ENCODE results near the gene ANKRD39.

The ANKRD39 gene

DNA sequence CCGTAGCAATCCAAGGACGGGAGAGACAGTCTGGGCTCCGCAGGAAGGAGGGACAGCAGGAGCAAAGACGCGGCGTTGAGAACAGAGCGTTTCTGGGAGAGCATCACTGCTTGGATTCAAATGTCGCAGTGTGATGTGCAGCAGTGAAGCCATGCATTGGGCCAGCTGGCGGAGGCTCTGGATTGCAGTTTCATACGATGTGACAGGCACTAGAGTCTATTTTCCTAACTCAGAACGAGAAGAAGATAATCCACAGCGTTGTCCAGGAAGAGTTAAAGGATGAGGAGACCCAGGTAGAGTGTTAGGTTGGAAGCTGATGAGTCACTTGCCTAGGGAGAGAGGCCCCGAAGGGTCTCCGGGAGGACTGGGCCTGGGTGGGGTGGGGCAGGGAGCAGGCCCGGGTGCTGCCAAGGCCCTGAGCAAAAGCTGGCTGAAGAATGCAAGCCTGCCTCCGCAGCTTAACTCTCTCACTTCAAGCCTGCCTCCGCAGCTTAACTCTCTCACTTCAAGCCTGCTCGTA is 29.7 kb upstream of the ANKRD39 start:
- DNase-seq: no peak

DNA sequence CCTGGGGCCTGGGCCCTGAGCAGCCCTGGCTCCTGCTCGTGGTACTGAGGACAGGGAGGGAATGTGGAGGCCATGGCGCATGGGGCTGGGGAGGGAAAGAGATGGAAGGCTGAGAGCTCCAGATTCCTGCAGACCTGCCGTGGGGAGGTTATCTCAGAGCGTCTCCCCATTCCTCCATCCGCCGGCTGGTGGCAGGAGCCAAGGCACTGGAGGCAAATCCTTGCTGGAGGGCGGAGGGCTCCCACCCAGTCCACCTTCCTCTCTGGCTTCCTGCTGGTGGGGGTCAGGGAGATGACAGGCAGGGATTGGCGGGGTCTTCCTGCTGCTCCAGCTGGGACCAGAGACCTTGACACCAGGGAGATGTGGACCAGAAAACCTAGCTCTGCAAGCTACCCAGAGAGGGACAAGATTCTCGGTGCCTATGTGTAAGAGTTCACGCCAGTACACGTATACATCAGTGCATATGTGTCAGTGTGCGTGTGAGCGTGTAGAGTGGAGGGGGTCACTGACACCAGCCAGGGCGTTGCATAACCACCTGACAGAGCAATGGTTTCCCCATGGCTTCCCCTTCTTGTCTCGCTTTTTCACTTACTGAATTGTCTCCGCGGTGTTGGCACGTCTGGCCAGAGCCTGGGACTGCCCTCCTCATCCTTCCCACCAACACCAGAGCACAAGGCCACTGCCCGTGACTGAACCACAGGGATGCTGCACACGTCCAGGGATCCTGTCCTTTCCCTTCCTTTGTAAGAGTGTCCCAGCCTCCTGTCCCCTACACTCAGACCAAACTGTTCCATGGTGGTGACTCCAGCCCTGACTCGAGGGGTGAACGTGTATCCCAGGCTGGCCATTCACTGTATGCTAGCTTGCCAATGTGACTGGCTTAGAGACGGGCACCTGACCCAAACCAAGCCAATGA is 27.9 kb upstream of the ANKRD39 start:
- no peak for DNase-seq

DNA sequence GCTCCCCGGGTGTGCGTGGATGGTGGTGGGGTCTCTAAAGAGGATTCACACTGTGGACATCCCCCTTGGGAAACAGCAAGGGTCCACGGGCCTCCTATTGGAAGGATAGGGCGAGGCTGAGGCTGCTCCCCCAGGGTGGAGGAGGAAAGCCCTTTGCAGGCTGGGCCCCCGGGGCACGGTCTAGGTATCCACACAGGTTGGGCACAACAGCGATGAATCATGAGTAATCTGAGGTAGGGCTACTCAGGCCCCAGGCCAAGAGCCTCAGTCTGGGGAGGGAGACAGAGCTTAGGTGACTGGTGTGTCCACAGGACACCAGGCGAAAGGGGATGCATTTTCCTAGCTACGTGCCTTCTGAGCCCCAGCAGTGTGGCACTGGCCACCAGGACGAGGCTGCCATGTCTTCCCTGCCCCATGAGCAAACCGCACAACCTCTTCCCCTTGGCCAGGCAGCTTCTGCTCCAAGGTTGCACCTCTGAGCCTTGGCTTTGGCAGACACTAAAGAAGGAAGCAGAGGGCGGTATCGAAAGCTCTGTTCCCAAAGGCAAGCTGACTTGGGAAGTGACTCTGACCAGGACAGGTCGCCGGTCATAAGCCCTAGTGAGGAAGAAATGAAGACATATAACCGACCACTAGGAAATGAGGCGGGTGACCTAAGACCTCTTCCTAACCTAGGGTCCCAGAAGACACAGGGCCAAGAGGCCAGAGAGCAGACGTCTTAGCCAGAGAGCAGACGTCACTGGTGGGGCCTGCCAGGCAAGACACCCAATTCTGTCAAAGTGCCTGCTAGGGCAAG is 26.7 kb upstream of the ANKRD39 start:
- no peak for DNase-seq

DNA sequence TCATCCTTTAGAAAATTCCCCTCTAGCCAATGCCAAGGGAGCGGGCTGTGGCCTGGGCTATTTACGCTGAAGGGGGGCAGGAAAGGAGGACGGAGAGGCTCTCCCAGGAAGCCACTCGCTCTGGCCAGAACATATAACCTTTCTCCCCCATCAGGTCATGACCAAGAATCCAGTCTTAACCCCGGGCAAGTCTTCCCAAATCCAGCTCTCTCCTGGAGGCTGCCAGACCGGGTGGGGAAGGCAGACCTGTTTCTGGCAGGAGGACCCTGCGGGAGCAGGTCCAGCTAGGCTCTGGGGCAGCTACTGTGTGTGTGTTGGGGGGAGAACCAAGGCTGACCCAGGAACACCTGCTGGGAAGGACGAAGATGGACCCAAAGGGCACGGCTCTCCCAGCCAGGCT is 25.5 kb upstream of the ANKRD39 start:
- no peak for DNase-seq

DNA sequence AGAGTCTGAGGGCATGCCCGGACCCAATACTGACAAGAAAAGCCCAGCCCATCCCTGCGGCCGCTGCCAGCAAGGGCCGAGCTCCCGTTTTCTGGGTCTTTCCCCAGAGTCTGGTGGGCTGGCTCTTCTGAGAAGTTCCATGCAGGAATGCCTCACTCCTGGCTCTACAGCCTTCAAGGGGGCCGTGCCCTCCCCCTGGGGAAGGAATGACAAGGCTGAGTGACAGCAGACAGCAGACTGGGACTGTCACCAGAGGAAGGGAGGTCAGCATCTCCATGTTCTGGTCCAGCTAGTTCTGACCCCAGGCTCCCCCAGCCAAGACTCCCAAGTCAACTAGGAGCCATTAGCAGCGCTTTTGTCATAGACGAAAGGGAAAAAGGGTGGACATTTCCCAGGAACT is 25.1 kb upstream of the ANKRD39 start:
- no peak for DNase-seq

DNA sequence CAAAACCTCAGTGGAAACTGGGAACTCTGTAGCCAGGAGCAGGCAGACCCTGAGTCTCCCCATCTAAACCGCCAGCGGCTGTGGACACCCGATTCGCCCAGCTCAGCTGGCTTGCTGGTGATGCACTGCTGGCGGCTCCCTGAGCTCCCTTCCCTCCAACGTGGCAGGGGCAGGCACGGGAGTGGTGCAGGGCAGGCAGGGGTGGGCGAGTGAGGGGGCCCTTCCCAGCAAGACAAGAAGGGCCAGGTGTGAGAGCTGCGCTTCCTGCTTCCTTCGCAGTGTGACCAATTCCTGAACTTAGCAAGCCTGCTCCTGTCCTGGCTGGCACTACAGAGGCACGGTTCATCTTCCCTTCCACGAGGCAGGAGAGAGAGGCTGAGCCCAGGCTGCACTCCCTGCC is 24.4 kb upstream of the ANKRD39 start:
- DNase-seq: no peak

DNA sequence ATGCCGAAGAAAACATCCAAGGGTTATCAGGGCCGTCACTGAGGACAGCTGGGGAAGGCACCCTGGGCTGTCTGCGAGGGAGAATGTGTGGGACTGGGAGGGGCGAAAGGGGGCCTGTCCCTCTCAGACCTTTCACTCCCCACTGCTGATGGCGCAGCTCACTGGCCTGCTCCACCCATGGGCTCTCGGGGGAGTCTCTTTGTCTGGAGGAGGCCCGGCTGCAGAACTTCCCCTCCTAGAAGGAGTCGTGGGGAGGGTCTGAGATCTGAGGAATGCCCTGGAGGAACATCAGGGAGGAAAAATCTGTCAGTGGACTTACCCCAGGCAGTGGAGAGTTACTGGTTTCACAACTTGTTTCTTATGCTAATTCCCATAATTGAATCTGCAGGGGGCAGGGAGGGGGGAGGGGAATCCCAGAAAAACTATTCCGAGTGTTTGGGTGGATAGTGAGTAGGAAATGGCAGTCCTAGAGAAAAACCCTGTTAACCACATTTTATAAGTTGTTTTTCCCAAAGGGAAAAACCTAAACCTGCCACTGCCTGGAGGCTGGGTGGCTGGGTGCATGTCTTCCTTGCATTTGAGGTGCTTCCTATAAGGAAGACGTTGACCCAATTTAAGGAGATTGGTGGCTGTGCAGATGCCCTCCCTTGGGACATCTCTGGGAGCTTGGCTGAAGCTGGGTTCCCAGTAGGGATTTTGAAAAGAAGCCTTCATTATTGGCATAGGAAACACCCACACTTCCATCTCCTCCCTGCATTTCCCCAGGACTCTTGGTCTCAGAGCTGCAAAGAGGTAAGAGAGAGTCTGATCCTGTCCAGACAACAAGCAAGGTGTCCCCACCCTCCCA is 23.8 kb upstream of the ANKRD39 start:
- DNase-seq: no peak

DNA sequence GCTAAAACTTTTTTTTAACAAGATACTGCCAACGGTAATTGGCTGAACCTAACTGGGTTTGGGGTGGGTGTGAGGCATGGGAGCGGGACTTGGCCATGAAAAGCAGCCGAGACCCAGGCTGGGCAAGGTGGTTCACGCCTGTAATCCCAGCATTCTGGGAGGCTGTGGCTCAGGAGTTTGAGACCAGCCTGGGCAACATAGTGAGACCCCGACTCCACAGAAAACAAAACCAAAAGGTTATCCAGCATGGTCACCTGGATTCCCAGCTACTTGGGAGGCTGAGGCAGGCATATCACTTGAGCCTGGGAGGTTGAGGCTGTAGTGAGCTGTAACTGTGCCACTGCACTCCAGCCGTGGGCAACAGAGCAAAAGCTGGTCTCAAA is 23.1 kb upstream of the ANKRD39 start:
- no peak for DNase-seq

DNA sequence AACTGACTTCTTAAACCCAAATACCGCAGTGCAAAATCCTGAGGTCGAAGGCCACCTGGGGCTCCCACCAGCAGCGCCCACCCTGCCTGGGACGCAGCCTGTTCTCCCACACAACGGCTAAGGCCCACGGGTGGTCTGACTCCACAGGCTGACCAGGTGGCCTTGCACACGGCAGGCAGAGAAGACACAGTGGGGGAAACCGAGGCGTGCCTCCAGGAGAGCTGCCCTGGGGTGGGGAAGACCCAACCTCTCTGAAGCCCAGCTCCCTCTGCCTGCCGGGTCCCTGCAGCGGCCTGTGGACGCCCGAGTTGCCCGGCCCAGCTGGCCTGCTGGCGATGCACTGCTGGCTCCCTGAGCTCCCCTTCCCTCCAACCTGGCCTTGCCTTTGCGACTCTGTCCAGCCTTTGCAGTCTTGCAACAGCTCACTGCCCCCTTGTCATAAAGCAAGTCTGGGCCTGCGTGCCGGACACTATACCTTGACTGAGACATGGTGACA is 21.8 kb upstream of the ANKRD39 start:
- no peak for DNase-seq

DNA sequence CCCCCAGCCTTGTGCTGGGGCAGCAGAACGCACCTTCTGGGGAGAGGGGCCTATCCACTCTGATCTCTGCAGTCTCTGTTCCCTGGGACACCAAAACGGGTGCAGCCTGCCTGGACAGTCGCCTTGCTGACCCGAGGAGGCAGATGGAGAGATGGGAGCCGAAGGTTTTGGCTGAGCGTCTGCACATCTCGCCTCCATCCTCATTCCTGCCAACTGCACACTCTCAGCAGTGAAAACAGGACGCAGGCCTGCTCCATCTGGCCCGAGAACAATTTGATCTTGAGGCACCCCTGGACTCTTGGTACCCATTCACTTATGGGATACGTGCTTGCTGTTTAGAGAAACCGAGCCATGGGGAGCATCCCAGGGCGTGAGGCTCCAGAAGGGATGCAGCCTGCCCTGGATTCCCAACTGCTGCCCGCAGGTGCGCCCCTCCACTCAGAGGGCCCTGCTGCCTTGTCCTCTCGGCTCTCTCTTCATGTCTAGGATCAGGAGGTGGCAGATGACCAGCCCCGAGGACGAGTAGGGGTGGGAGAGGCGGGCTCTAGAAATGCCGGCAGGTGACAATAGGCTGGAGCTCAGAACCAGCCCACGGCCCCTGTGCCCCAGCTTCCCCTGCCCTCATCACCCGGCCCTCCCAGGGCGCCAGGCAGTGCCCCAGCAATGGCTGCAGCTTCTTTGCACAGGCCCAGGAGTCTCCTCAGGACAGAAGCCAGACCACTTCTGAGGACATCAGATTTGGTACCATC is 21.2 kb upstream of the ANKRD39 start:
- DNase-seq: no peak

DNA sequence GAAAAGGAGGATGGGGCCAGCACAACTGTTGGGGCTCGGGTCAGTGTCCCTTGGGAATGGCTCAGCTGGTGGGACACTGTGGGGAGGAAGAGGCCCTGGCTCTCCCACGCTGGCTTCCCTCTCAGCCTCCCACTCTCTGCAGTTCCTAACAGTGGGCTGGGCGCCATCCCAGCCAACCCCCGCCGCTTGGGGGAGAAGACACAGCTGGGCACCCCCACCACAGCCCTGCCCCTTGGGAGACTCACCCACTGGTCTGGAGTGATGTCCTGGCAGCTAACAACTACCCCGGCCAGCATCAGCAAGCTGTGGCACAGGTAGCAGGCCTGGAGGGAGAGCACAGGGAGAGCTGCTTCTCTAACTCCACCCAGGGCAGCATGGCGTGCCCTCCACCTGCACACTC is 20.4 kb upstream of the ANKRD39 start:
- no peak for DNase-seq

DNA sequence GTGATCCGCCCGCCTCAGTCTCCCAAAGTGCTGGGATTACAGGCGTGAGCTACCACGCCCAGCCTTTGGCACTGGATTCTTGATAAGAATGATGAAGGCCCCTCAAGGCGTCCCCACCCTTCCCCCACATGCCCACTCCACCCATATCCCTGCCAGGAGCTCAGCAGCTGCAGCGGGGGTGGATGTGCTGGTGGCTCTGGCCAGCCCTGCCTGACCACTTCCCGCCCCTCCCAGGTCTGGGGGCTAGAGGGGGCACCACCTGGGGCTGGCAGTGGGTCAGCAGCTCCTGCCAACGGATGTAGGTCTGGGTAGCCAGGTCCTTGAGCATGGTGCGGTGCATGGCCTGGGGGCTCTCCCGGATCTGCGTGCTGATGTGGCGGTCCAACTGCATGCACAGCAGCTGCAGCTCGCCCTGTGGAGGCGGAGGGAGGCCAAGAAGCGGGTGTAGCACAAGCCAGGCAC is 19.8 kb upstream of the ANKRD39 start:
- no peak for DNase-seq

DNA sequence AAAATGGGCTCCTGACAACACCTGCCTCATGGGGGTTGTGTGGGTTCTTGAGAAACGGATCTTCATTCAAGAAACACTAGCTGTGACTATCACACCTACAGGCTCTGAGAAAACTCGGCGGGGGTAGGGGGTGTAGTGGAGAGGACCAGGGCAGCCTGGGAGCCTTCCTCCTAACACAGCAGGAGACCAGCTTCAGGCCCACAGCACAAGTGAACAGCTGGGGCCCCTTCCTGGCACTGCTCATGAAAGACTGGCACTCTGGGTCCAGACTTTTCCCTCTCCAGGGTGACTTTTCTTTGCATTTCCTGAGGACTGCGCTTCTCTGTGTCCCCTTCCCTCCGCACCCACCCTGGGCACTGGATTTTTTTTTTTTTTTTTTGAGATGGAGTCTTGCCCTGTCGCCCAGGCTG is 19.2 kb upstream of the ANKRD39 start:
- DNase-seq: no peak

DNA sequence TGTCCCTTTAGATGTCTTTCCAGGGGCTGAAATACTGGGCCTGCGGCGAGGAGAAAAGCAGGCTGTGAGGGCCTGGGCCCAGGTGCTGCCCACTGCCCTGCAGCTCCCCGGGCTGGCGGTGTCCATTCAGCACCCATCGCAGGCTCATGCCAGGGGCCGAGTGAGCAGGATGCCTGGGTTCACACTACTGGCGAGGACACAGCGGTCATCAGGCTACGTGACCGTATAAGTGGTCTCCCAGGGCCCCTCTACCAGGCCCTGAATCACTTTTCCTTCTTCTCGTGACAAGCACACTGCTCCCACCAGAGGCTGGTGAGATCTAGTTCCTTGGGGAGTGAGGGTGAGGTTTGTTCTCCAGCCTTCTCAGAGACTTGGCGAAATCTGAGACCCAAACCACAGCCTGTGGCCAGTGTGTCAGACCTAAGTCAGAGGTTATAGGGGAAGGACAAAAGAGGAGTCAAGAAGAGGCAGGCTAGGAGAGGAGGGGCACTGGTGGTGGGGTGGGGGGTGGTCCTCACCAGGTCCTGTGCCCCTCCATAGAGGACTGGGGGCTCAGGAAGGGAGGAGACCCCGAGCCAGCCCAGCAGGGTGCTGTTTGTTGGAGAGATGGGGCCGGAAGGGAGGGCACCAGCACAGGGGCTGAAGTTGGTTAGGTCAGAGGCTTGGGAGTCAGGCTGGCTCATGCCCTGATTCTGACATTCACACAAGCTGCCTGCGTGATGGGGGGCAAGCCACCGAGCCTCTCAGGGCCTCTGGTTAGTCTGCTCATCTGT is 18.6 kb upstream of the ANKRD39 start:
- no peak for DNase-seq

DNA sequence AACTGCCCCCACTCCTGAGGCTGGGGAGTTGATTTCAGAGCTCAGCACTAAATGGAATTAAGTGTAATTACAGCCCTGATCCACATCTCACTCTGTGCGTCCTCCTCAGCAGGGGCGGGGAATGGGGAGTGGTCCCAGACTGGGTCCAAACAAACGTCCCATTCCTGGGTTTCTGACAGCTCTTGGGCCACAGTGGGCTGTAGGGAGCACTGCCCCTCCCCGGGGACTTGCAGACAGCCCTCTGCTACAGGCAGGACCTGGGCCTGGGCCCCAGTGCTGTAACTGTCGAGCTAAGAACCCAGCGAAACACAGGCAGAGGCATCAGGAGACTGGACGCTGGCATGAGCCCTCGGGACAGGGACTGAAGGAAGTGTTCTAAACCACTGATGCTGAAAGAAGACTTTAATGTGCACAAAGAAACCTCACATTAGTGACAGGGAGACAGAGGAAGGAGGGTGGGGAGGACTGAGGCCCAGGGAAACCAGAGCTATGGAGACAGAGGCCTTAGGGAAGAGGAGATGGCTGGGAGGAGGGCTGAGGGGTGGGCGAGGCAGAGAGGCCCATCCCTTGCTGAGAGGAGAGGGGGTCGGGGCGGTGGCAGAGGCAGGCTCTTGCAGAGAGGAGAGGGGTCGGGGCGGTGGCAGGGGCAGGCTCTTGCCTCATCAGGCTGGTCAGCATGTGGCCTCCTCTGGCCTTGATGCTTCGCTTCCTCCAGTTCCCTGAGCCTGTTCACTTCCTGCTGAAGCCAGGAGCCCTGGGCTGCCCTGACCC is 17.9 kb upstream of the ANKRD39 start:
- DNase-seq: no peak

DNA sequence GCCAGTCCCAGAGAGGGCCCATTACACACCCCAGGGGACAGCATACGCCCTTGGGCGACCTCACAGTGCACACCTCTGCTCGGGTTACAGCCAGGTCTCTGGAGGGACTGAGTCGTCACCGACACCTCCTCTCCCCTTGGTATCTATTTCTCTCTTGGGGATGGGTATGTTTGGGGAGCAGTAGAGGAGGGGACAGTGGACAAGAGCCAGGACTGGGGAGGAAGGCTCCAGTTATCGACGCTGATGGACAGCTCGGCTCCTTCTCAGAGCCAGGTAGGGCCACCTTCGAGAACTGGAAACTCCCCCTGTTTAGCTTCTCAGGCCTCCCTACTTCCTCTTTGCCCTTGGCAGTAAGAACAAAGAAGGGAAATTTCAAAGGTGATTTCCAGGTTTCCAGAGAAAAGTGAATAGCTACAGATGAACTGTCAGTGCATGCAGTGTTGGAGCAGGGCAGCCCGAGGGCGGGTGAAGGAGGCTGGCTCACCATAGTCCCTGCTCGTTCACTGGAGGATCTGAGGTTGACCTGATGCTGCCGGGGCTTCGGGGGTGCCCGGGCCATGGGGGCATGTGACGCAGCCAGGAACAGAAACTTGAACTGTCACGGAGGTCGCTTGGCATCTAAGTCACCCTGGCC is 16.5 kb upstream of the ANKRD39 start:
- DNase-seq: no peak

DNA sequence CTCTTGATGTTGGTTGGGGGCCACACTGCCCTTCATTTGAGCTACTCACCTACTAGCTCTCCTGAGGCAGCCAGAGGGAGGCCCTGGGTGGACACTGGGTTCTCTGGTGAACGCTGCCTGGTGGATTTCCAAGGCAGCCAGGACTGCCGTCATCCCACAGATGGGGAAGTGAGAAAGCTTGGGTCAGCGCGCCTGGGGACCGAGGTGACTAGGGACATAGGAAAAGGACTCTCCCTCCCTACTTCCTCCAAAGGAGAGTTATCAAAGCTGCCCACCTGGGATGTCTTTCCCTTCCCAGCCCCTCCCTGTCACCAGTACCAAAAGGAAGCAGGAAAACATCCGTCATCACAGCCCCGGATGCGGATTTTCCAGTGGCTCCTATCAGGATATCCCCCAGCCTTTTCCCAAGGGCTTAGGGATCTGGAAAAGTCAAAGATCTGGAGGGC is 15.9 kb upstream of the ANKRD39 start:
- DNase-seq: no peak

DNA sequence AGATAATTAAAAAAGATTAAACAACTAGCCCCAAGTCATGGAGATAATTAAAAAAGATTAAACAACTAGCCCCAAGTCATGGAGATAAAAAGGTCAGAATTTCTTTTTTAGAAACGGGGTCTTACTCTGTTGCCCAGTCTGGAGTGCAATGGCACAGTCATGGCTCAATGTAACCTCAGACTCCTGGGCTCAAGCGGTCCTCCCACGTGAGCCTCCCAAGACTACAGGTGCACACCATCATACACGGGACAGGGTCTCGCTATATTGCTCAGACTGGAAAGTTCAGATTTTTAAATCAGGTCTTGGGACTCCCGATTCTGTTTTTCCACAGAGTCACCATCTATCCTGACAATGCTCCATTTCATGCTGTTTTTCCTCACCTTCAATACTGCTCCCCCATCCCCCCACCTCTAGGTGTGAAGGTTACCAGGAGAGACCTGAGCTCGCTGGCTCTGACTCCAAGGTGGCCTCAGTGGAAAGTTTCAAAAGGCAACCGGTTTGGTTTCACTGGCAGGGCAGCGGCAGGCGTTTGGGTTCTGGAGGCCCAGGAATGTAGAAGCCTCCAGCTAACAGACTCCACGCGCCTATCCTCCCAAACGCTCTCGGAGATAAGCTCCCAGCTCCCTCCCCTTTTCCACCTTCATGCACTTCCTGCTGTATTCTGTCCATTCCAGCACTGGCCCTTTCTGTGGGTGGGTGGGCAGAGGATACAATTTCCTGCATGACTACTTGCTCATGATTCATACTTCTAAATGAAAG is 15.0 kb upstream of the ANKRD39 start:
- DNase-seq: no peak

All from activated naive CD4-positive, alpha-beta T cell treated with anti-CD3 and anti-CD28 coated beads, Interleukin-2, amount 50 U/mL, for 16 hours (primary cell).